ENCODE data around the gene MEF2C.

The MEF2C gene

DNA sequence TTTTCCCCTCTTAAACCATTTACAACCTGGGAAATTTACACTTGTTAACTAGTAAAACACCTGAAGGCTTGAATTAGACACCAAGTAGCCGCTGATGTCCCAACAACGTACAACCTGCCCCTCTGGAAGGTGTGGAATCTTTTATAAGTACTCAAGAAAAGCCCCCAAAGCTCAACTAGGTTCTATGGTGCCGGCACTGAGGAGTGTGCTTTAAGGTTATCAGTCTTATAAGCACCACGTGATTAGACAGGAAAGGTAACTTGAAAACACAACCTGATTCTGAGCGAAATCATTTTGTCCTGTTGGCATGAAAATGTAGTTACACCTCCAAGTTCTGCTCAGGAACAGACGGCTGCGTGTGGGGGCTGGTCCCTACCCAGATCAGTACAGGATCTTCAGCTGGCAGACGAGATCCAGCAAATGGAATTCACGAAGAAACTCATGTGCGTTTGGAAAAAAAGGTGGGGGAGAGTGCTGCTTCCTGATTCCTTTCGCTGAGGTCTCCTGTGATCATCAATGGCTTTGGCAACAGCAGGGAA lies 195.5 kb downstream of the MEF2C start:
- no peak for DNase-seq (ENCODE audit: low spot score)

DNA sequence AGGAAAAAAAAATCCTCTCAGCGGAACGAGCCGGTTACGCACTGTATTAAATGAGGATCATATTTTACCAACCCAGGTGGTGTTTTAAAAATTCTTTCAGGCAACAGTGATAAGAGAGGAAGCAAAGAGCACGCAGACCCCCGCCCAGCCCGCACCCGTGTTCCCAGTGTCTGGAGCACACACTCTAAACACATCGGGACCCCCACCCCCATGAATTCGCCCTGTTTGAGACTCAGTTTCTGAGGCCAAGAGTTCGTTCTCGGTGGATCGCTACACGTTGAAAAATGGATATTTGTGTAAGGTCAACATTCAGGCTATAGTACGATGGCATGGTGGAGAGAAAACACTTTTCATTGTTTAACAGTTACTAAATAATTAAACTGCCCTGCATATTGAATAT lies 196.3 kb downstream of the MEF2C start:
- DNase-seq (ENCODE audit: low spot score), result no peak

DNA sequence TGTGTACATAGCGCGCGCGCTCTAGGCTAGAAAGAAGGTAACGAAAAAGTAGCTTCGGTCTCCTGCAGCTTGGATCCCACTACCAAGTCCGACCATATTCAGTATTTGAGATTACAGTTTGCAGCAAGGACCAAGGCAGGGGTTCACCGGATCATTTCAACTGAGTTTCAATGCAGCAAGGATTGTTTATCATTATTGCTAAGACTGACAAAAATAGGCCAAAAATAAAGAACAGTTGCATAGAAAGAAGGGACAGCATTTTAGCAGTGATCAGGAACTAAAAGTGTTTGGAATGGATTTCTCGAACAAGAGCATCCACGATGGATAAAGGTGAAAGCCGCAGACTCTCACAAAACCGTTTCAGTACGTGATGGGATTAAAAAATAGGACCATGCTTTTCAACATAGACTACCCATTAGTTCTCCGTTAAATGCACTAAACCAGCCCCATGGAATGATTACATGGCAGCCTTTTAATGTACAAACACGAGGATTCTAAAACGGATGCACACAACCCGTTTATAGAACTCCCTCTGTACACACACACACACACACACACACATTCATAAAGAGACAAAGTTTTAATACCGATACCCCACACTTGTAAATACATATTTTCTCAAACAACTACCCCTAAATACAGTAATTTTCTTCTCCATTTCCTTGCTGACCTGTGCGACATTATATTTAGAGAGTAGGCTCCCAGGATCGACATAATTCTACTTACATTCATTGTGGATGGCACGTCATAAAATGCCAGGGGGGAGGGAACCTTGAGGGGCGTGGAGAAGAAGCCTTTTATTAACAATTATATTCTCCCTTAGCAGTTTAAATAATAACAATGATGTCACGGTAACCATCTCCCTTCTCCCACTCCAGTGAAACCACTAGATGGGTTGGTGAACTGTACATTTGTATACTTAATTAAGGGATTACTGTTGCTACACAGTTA lies 197.1 kb downstream of the MEF2C start:
- DNase-seq (ENCODE audit: low spot score), result no peak

DNA sequence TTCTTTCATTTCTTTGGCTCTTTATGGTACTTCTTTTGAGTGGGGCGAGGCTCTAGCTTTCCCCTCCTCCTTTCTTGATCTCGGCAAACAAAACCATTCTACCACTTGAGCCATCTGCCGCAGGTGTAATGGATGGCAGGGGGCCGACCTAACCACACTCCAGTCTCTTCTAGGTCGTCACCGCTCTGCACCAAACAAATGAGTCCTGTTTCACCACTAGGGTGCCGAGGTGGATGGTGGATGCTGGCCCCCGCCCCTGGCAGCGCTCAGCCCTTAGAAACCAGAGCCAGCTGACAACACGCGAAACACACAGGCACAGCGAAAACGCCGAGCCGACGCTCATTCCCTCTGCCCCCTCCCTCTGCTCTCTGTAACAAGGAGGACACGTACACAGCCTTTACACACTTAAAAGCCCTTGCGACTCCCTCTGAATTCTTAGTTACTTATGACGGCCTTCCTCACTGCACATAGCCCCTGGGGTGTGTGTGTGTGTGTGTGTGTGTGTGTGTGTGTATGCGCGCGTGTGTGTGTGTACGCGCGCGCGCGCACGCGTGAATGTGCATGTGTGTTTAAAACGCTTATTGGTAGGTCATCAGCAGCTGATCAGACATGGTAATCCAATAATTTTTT lies 199.4 kb downstream of the MEF2C start:
- DNase-seq (ENCODE audit: low spot score), result no peak

DNA sequence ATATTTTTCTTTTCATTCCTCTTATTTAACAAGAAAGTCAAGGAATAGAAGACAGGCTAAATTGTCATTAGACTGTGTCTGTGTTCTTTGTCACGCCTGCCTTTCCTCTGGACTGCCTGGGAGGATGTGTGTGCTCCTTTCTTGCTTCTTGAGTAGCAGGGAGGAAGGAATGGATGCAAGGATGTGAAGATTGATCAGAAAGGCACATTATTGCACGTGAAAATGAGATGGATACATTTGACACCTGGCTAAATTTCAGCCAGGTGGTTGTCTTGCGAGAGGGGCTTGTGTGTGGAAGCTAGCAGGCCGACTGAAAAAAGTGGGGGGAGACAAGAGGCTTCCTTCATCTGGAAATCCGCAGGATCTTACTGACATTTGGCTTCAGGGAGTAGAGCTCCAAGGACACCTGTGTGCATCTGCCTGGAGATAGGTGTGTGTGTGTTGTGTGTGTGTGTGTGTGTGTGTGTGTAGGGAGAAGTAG lies 200.1 kb downstream of the MEF2C start:
- no peak for DNase-seq (ENCODE audit: low spot score)

DNA sequence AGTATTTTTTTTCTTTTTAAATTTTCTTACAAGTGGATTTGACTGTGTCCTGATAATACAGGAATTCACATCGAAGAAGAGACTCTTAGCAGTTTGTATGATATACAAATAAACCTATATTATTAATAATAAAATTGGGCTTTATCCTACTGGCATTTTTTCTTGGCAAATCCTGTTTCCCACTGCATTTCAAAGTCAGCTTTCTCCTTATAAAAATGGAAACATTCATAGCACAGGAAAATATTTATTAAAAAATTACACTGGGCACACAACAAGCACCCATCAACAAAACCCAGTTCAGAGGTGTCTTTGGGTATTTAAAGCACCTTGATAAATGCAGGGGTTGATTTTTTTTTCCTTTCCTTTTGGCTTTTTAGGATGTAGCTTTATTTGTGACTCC lies 200.9 kb downstream of the MEF2C start:
- DNase-seq (ENCODE audit: low spot score), result no peak

DNA sequence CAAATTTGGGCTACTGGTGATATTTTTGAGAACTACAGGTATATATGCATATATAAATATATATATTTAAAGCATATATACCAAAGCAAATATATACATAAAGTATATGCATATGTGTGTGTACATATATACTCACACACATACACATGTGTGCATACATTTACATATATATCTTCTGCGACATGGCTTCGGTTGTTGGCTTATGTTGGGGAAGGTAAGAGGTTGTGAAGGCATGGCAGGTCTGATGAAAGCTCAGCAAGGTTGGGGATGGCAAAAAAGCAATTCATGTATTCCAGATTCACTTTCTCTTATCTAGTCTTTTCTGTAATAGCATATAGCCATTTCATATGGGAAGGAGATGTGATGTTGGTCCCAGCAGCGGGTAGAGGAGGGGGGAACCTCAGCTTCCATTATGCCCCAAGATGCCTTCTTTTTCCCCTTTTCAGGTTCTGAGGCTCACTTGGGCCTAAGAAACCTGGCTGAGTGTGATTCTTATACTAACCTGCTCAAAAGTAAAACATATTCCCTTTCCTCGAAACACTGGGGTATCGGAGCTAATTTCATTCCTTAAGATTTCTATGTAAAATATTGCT lies 201.7 kb downstream of the MEF2C start:
- DNase-seq (ENCODE audit: low spot score), result no peak

DNA sequence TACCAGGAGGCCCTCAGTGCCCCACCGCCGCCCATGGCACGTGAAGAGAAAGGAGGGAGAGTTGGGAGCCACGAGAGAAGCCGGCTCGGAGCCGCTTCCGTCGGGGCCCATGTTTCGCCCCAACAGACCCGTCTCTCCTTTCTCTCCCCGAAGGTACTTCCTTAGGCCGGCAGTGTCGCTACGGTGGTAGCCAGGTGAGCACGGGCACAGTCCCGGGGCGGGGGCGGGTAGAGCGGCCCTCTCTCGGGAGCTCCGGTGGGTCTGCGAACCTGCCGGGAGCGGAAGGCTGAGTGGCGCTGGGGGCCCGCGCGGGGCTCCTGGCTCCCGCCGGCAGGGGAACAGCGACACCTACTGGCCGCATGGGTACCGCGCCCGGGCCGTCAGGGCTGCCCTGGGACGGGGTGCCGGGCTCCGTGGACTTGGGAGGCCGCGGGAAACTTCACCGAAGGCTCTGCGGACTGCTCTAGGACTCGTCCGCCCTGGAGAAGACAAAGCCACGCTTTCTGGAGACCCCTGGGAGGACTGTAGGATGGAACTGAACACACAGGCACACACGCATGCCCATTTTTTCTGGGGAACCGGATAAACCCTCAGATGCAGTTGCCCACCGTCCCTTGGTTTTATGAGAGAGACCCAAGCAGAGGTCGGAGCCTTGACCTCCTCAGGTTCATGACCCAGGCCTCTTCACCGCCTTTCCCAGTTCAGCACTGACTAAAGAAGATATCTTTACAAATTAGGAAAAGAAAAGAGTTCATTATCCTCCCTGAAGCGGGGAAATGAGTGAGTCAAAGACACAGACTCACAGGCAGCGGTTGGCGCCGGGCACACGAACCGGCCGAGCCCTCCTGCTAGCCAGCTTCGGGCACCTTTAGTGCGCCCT lies 202.5 kb downstream of the MEF2C start:
- peak; percentile 74 for DNase-seq (ENCODE audit: low spot score)

DNA sequence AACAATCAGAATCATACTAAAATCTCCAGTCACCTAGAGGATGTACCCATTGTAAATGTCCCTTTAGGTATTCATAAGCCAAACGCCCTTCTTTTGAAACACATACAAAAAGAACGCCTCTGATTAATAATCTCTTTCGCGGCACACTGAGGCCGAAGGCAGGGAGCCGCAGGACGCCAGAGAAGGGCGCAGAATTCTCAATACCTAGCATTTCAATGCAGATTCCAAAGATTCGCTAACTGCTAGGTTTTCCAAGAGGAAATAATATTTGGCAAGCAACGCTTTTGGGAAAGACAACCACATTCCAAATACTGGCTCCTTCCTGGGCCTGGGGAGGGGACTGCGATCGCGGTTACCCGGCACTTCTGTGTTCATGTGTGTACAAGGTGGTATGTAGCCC lies 203.3 kb downstream of the MEF2C start:
- no peak for DNase-seq (ENCODE audit: low spot score)

DNA sequence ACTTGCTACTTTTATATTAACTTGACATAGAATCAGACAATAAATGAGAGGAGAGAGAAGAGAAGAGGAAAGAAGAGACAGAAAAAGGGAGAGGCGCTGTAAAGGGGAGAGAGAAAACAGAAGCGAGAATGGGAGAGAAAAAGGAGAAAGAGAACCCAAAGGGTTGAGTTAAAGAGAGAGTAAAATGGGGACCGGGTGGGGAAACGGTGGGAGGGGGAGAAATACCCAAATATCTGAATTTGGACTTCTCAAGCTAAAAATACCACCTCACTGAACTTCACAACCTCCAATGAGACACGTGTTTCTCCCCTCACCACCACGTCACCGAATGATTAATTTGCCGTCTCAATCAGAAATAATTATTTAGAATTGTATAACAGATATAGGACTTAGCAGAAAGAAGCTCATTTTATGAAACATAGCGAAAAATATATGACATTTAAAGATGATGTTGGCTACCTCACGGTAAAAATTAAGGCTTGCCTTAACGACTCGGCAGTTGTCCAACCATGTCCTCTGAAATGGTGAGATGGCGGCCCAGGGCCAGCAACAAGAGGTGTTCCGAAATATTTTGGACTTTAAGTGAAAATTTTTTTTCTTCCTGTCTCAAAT lies 204.1 kb downstream of the MEF2C start:
- no peak for DNase-seq (ENCODE audit: low spot score)

DNA sequence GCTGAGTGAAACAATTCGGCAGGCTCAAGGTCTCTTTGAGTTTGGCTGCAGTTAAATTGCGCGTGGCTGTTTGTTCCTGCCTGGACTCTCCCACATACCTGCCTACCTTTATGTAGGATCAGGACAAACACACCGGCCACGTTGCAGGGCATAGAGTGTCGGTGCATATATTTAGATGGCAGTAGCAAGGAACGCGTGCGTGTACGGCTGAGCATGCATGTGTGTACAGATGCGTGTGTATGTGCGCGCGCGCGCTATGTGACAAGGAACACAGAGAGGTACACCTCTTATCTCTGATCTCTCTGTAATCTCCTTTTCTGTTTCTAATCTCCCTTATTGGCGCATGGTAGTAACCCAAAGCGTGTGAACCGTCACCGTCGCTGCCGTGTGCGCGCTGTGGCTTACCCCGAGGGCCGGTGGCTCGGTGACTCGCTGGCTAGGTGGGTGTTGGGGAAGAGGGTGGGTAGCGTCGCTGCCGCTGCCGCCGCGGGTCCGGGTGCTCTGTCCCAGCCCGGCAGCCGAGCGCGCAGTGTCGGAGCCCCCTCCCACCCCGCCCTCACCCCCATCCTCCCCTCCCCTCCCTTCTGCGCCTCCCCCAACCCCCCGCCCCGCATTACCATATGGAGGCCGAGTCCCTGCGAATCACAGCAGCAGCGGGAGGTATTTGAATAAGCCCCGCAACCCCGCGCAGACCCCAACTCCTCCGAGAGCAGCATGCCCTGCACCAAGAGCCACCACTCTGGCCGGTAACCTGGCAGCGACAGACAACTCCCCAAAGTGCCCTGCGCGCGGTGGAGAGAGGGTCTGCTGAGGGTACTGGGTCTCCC lies 204.8 kb downstream of the MEF2C start:
- no peak for DNase-seq (ENCODE audit: low spot score)

DNA sequence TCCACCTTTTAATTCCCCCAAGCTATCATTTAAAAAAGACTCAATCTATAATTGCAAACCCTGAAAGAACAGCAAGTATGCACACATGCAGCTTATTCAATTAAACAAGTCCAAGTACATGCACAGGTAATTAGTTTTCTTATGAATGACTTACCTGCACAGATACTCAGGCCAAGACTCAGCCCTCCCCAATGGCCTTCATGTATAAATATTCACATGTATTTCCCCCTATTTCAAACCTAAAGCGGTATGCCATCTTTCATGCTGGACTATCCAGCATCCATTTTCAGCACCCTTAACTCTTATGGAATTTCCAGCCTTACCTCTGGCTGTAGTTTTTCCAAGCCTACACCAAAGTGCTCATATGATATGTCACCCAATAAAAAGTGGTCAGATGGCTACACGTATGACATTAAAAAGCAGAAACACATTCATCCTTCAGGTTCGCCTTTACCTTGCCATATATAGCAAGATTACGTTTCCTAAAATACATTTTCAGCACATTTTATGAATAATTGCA lies 205.5 kb downstream of the MEF2C start:
- no peak for DNase-seq (ENCODE audit: low spot score)

DNA sequence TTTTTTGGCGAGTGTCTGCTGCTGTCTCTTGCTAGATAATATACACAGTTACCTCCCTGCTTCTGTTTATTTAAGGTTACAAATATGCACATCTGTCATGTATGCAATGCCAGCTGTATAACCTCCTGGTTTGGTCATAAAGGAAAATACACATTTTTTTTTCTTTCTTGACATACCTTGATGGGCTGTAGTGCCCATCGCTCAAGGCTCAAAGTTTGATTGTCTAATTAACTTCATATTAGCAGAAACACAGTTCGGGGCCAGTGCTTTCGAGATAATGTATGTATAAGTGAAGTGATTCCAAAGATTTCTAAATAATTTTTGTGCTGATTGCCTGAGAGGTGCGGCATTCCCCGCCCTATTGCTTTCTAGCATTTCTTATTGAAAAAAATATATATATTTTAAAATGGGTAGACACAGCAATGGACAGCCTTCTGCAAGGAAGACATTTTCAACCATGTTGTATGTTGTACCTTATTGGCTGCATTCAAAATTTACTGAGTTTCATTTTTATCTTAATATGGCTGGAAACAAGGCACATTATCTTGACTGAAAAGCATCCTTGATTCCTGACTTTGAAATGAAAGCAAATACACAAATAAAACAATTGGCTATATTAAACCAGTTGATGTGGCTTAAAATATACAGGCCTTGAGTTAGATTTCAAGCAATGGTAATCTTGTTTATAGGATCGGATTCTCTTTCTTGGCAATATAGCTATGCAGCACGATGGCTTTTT lies 206.2 kb downstream of the MEF2C start:
- no peak for DNase-seq (ENCODE audit: low spot score)

DNA sequence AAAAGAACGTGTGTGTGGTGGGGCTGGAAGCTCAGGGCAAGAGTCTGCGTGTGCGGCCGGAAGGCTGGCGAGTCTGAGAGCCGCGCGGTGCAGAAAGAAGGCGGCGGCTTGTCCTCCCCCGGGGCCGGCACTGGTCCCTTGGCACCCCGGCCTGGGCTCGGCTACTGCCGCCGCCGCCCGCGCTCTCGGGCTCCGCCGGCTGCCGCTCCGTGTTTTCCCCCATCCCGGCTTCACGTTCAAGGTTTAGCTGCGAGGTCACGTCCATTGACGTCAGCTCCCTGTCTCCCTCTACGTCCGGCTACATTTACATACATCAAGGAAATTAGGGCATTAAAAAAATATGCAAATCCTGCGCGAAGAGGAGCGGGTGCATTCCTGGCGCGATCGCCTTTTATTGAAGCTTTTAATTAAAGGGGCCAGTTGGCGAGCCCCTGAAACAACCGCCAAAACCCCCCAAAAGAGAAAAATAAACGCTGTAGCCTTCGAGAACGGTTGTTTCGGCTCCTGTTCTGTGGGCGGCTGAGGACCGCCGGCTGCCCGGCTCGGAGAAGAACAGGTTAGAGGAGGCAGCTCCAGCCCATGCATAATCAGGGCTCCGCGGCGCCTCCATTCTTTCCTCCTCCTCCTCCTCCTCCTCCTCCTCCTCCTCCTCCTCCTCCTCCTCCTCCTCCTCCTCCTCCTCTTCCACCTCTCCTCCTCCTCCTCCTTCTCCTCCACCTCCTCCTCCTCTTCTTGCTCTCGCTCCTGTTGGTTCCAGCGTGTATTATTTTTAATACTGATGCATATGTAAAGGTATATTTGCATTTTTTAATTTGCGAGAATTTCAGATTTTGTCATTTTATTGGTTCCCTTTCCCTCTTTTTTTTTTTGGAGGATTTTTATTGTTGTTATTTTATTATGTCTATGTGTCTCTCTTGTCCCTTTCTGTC lies 207.0 kb downstream of the MEF2C start:
- DNase-seq (ENCODE audit: low spot score), result no peak

DNA sequence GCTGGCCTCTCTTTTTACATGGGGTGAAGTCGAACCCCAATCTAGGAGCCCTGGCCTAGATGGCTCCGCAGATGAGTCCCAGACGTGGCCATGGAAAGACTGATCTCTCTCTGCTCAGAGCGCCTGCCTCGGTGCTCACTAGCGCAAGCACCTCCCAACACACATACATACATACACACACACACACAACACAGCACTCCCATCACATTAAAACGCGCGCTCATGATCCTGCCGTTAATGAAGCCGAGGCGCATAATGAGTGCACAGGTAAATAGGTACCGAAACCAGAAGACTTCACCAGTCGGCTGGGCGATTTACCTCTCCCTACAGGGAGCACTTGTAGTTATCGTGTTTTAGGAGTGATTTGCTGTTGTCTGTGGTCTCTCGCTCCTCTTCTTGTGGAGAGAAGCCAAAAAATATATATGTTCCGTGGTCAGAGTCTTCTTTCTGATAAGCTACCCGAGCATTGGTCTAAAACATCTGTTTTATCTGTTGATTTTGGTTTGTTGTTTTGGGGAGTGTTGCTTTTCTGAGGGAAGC lies 207.7 kb downstream of the MEF2C start:
- no peak for DNase-seq (ENCODE audit: low spot score)

DNA sequence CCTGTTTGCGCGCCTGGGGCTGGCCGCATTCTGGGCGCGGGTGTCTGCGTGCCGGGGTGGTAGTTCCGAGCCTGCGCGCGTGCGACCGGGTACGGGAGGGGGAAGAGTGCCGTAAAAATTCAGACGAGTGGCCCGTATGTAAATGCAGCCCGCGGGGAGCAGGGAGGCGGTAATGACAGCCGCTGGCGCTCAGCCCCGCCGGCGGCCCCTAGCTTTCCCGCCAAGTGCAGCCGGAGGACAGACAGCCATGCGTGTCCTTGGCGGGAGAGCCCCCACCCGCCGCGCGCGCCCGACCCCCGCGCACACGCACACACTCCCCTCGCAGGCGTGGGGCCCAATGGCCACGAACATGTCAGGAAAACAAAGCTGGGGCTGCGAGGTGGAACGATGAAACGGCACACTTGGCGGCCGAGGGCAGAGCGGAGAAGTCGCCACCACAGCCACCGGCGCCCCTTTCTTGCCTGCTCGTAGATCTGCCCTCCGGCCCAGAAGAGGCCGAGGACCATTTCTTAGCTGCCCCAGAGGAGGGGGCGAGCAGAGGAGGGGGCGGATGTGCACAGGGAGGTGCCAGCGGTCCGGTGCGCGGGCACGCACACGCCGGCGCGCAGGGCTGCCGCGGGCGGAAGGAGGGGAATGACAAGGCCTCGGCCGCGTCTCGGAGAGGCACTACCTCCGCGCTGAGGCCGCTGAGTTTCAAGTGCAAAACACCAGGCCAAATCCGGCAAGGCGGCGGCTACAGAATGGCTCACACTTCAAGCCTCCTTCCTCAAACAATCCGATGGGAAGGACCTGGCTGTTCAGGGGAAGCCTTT lies 208.4 kb downstream of the MEF2C start:
- no peak for DNase-seq (ENCODE audit: low spot score)
